Hepatocyte (in vitro differentiated cells): ENCODE data around the gene CDKN3.
A peak's percentile ranks its signal among the peaks of the same experiment; 100 is the strongest.

Experiments
- EZH2phosphoT487 ChIP-seq: fragments of 200-600 bp; sonication (generic); IDR thresholded peaks from one replicate; pipeline ENCODE4 v1.6.1; 2018; ENCODE audit warnings: antibody characterized with exemption, mild to moderate bottlenecking, low read depth, moderate library complexity; ENCODE audit not compliant: unreplicated experiment, severe bottlenecking
- TF ChIP-seq, protein P1 (sequence below): fragments of 200-600 bp; sonication (generic); IDR thresholded peaks from 2 replicates; pipeline ENCODE4 v1.5.1; 2016; ENCODE audit warnings: antibody characterized with exemption, mild to moderate bottlenecking; ENCODE audit not compliant: poor library complexity

DNA sequence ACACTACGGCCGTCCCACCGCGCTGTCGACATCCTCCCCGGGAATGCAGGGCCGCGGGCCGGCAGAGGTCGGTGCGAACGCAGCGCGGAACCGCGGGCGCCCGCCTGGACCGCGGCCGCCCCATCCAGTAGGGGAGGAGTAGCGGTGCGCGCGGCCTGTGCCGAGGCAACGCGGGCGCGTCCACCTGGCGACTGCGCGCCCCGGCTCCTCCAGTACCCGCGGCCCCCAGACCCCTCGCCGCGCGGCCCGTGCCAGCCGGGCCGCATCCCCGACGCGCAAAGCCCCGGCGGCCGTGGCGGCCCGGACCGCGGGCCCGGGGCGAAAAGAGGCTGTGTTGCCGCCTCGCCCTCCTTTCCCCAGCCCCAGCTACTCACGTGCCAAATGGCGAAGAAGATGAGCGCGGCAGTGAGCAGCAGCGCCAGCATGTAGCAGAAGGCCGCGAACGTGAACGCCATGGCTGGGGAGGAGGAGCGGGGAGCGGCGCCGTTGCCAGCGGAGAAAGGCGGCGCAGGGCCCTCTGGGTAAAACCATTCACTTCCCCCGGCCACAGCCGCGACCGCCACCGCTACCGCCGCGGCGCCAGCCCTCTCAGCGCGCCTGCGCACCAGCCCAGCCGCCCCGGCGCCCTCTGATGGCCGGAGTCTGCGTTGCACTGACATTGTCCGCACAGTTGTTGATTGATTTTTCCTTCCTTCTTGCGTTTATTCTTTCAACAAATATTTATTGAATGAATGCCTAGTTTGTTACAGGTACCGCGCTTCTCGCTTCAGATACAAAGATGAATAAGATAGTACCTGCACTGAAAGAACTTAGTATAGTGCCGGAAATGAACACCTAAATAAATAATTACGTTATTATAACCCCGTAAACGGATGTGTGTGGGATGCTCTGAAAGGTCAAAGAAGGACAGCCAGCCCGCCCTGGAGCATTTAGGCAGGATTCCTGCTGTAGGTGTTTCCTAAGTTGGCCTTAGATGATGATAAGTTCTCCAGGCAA, 44.4 kb downstream of the CDKN3 start, which contains the start of gene CNIH1:
- TF ChIP-seq, protein P1, sequence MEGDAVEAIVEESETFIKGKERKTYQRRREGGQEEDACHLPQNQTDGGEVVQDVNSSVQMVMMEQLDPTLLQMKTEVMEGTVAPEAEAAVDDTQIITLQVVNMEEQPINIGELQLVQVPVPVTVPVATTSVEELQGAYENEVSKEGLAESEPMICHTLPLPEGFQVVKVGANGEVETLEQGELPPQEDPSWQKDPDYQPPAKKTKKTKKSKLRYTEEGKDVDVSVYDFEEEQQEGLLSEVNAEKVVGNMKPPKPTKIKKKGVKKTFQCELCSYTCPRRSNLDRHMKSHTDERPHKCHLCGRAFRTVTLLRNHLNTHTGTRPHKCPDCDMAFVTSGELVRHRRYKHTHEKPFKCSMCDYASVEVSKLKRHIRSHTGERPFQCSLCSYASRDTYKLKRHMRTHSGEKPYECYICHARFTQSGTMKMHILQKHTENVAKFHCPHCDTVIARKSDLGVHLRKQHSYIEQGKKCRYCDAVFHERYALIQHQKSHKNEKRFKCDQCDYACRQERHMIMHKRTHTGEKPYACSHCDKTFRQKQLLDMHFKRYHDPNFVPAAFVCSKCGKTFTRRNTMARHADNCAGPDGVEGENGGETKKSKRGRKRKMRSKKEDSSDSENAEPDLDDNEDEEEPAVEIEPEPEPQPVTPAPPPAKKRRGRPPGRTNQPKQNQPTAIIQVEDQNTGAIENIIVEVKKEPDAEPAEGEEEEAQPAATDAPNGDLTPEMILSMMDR = peak; percentile 93
- no peak for TF ChIP-seq EZH2phosphoT487
